Central memory CD4-positive, alpha-beta T cell (primary cell): Measurements from ENCODE around the gene EGR4.

ENCODE experiments used
- DNase-seq: peaks from one replicate; pipeline ENCODE4 v3.0.0; 2022

The EGR4 gene

GRCh38 chr2:73244580-73244979 lies 48.8 kb downstream of the EGR4 start:
- no peak for DNase-seq

- DNase-seq = no peak
Measured at GRCh38 chr2:73243884-73244570, 49.3 kb downstream of the EGR4 start.
